LNCaP clone FGC (cell line): ENCODE measurements around the gene VAMP3.

Source experiments
- DNase-seq: peaks from one replicate; pipeline ENCODE4 v3.0.0-alpha.2; 2011; ENCODE audit warnings: low read depth
- H3K4me3 ChIP-seq: 2 replicates; pipeline ENCODE4 v1.5.1; 2011; ENCODE audit warnings: mild to moderate bottlenecking, low read depth, low read length, control low read depth
- TF ChIP-seq, protein P1 (sequence below): IDR thresholded peaks from 2 replicates; pipeline ENCODE4 v1.5.1; 2012; ENCODE audit warnings: mild to moderate bottlenecking; ENCODE audit not compliant: control insufficient read depth, insufficient read depth; ENCODE audit errors: extremely low read depth

Gene VAMP3

DNA sequence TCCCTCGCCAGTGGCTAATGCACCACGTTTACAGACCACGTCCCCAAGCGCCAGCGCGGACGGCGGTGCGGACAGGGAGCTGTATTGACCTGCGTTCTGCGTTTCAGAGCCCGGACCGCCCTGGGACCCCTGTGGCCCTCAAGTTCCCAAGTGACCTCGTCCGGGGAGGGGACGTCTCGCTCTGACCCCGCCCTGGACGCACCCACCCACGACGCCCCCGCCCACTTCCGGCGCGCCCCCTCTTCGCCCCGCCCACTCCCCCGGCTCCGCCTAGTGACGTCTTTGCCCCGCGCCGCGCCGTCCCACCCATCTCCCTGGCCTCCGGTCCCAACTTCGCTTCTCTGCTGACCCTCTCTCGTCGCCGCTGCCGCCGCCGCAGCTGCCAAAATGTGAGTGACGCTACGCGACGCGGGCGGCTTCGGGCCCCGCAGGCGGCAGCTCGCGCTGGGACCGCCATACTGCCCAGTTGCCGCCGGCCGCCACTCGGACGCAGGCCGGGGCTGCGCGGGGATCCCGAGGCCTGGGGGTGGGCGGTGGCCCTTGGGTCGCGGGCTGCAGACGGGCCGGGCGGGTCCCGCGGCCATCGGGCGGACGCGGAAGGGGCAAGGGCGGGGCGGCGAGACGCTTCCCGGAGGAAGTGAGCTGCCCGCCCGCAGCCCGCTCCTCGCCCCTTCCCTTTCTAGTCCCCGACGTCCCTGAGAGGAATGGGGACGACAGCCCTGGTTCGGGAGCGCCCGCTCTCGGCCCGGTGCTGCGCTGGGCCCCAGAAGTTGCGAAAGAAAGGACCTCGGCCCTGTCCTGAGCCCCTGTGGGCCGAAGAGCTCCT is at the start of gene VAMP3:
Gene VAMP3, plus strand, starts transcription at position 300 of the 826 bp plus-strand sequence. Its CDS starts 88 bp downstream, at position 388.
- DNase-seq: peak; percentile 38
- TF ChIP-seq, protein P1, sequence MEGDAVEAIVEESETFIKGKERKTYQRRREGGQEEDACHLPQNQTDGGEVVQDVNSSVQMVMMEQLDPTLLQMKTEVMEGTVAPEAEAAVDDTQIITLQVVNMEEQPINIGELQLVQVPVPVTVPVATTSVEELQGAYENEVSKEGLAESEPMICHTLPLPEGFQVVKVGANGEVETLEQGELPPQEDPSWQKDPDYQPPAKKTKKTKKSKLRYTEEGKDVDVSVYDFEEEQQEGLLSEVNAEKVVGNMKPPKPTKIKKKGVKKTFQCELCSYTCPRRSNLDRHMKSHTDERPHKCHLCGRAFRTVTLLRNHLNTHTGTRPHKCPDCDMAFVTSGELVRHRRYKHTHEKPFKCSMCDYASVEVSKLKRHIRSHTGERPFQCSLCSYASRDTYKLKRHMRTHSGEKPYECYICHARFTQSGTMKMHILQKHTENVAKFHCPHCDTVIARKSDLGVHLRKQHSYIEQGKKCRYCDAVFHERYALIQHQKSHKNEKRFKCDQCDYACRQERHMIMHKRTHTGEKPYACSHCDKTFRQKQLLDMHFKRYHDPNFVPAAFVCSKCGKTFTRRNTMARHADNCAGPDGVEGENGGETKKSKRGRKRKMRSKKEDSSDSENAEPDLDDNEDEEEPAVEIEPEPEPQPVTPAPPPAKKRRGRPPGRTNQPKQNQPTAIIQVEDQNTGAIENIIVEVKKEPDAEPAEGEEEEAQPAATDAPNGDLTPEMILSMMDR: no peak
- peak within 1 kb of the TSS; percentile 97 for H3K4me3 ChIP-seq

- H3K4me3 ChIP-seq: no peak overlapping the region
- no peak for DNase-seq
- TF ChIP-seq, protein P1: no peak
These were observed 49.0 kb upstream of the VAMP3 start for GRCh38 chr1:7721940-7722669.

GRCh38 chr1:7722670-7723012 is 48.5 kb upstream of the VAMP3 start:
- no peak for DNase-seq
- TF ChIP-seq, protein P1: no peak

GRCh38 chr1:7726623-7727022 is 44.5 kb upstream of the VAMP3 start:
- TF ChIP-seq, protein P1: no peak
- DNase-seq: peak; percentile 21

More at GRCh38 chr1:7722670-7723012, 48.5 kb upstream of the VAMP3 start:
- no peak overlapping the region for H3K4me3 ChIP-seq

GRCh38 chr1:7727809-7728471 is 43.2 kb upstream of the VAMP3 start:
- TF ChIP-seq, protein P1: no peak
- no peak for DNase-seq
- H3K4me3 ChIP-seq: no peak overlapping the region

More at GRCh38 chr1:7726623-7727022, 44.5 kb upstream of the VAMP3 start:
- no peak overlapping the region for H3K4me3 ChIP-seq

GRCh38 chr1:7729761-7730160 is 41.3 kb upstream of the VAMP3 start:
- TF ChIP-seq, protein P1: no peak
- H3K4me3 ChIP-seq: no peak overlapping the region
- no peak for DNase-seq
